HCT116 (cell line): ENCODE measurements around the gene SLC25A44. TPM values are rescaled to one million over a fixed set of nuclear protein-coding genes. Genes with fewer than 3 reads are reported as not detected.

Experiments
- ATAC-seq: fragments of 200-7000 bp; cut with Tn5 transposase; 2 replicates; pipeline ENCODE4 v1.9.1; 2020; ENCODE audit warnings: mild to moderate bottlenecking, moderate library complexity
- BruUV-seq: library from RNA; stranded (reverse); fragments of 400-500 nt; replicated peaks from 2 replicates; lab custom pipeline; 2021; lab: Mats Ljungman, UMichigan
- CTCF ChIA-PET: fragments of 300-600 bp; sonication (Branson Sonifier 250); formaldehyde crosslinking; loops from one replicate; lab custom pipeline; 2021; ENCODE audit warnings: antibody characterized with exemption; lab: Charles Lee
- POLR2A ChIA-PET: fragments of 300-600, 350-600 bp; sonication (Branson Sonifier 250); formaldehyde crosslinking; loops from one replicate; lab custom pipeline; 2021; ENCODE audit warnings: antibody characterized with exemption; lab: Charles Lee
- RAD21 ChIA-PET, 2 experiments: fragments of 300-600 bp; sonication (Branson Sonifier 250); formaldehyde crosslinking; loops; one replicate each; lab custom pipeline; 2023; ENCODE audit warnings: low total read pairs in 2 of 2; ENCODE audit not compliant: uncharacterized antibody in 2 of 2, unreplicated experiment in 2 of 2, low non-redundant PET in 1 of 2; lab: Charles Lee
- DNase-seq: peaks from one replicate; pipeline ENCODE4 v3.0.0-alpha.2; 2010; ENCODE audit warnings: low read depth, low spot score
- H2AFZ ChIP-seq: fragments of 200-600 bp; shearing (Covaris generic), sonication (generic); 2 replicates; pipeline ENCODE4 v1.6.1; 2017; ENCODE audit warnings: low read depth, mixed run types, mixed read lengths, antibody characterized with exemption, low read length; ENCODE audit not compliant: poor library complexity, severe bottlenecking
- H3K27ac ChIP-seq: 2 replicates; pipeline ENCODE4 v1.5.1; 2012; ENCODE audit warnings: low read depth, low read length
- H3K27me3 ChIP-seq: fragments of 200-600 bp; sonication (generic); 2 replicates; pipeline ENCODE4 v1.6.1; 2016; ENCODE audit warnings: mixed run types, low read length, mixed read lengths; ENCODE audit not compliant: insufficient read depth
- H3K36me3 ChIP-seq, 2 experiments: fragments of 200-500 bp in 1 of 2; fragments of 200-600 bp in 1 of 2; sonication (Bioruptor generic) in 1 of 2; sonication (generic) in 1 of 2; 2 replicates each; pipeline versions ENCODE4 v1.5.1 to v1.6.1; 2014 to 2016; ENCODE audit warnings: low read length in 2 of 2, inconsistent platforms in 1 of 2, mixed read lengths in 1 of 2, mixed run types in 1 of 2; ENCODE audit not compliant: insufficient read depth in 2 of 2, control insufficient read depth in 1 of 2
- H3K4me1 ChIP-seq, 2 experiments: fragments of 200-600 bp in 1 of 2; sonication (generic) in 1 of 2; 2 replicates each; pipeline versions ENCODE4 v1.5.1 to v1.6.1; 2012 to 2017; ENCODE audit warnings: low read length in 2 of 2, inconsistent platforms in 1 of 2, mild to moderate bottlenecking in 1 of 2, mixed read lengths in 1 of 2, mixed run types in 1 of 2, moderate library complexity in 1 of 2; ENCODE audit not compliant: insufficient read depth in 2 of 2, control insufficient read depth in 1 of 2
- H3K4me2 ChIP-seq: fragments of 200-600 bp; sonication (generic); 2 replicates; pipeline ENCODE4 v1.6.1; 2017; ENCODE audit warnings: mixed run types, low read length, mixed read lengths
- H3K4me3 ChIP-seq, 2 experiments: fragments of 200-600 bp in 1 of 2; sonication (generic) in 1 of 2; replicated peaks in 1 of 2; 2 replicates each; pipeline ENCODE4 v1.5.1; 2011 to 2016; ENCODE audit warnings: low read length in 2 of 2, control low read depth in 1 of 2, low read depth in 1 of 2, mild to moderate bottlenecking in 1 of 2, mixed read lengths in 1 of 2, mixed run types in 1 of 2
- H3K79me2 ChIP-seq: fragments of 200-600 bp; sonication (generic); 2 replicates; pipeline ENCODE4 v1.6.1; 2017; ENCODE audit warnings: mild to moderate bottlenecking, mixed run types, low read length, moderate library complexity, mixed read lengths; ENCODE audit not compliant: insufficient read depth
- H3K9ac ChIP-seq: fragments of 200-600 bp; sonication (generic); 2 replicates; pipeline ENCODE4 v1.6.1; 2016; ENCODE audit warnings: low read length, mixed read lengths
- H3K9me2 ChIP-seq: fragments of 200-600 bp; sonication (generic), shearing (Covaris generic); 2 replicates; pipeline ENCODE4 v1.6.1; 2017; ENCODE audit warnings: mixed run types, mild to moderate bottlenecking, moderate library complexity; ENCODE audit not compliant: insufficient read depth
- H3K9me3 ChIP-seq, 2 experiments: fragments of 200-500 bp in 1 of 2; fragments of 200-600 bp in 1 of 2; sonication (Bioruptor generic) in 1 of 2; sonication (generic) in 1 of 2; 2 replicates each; pipeline ENCODE4 v1.6.1; 2014 to 2017; ENCODE audit warnings: low read length in 2 of 2, mixed read lengths in 2 of 2, inconsistent platforms in 1 of 2, low read depth in 1 of 2, mild to moderate bottlenecking in 1 of 2, mixed run types in 1 of 2, moderate library complexity in 1 of 2; ENCODE audit not compliant: control insufficient read depth in 1 of 2, insufficient read depth in 1 of 2
- H4K20me1 ChIP-seq: fragments of 200-600 bp; sonication (generic), shearing (Covaris generic); 2 replicates; pipeline ENCODE4 v1.6.1; 2017; ENCODE audit warnings: mixed run types, mild to moderate bottlenecking, moderate library complexity; ENCODE audit not compliant: insufficient read depth
- CEBPB ChIP-seq: IDR thresholded peaks from 2 replicates; pipeline ENCODE4 v1.6.1; 2012; ENCODE audit warnings: low read depth
- EGR1 ChIP-seq: IDR thresholded peaks from 2 replicates; pipeline ENCODE4 v1.6.1; 2012; ENCODE audit warnings: low read depth
- ELF1 ChIP-seq: IDR thresholded peaks from 2 replicates; pipeline ENCODE4 v1.6.1; 2012; ENCODE audit warnings: low read depth, borderline replicate concordance
- EZH2phosphoT487 ChIP-seq: fragments of 200-600 bp; IDR thresholded peaks from 2 replicates; pipeline ENCODE4 v1.6.1; 2018; ENCODE audit warnings: antibody characterized with exemption, borderline replicate concordance
- FOSL1 ChIP-seq: IDR thresholded peaks from 2 replicates; pipeline ENCODE4 v1.6.1; 2012; ENCODE audit warnings: low read depth
- JUND ChIP-seq: IDR thresholded peaks from 2 replicates; pipeline ENCODE4 v1.6.1; 2012
- MAX ChIP-seq: IDR thresholded peaks from 2 replicates; pipeline ENCODE4 v1.6.1; 2012
- POLR2A ChIP-seq: IDR thresholded peaks from 2 replicates; pipeline ENCODE4 v1.7.0; 2011; ENCODE audit warnings: borderline replicate concordance; ENCODE audit not compliant: insufficient read depth, insufficient read length; ENCODE audit errors: extremely low read depth
- SP1 ChIP-seq: IDR thresholded peaks from 2 replicates; pipeline ENCODE4 v1.6.1; 2012; ENCODE audit warnings: low read depth
- SRF ChIP-seq: IDR thresholded peaks from 2 replicates; pipeline ENCODE4 v1.6.1; 2012; ENCODE audit warnings: low read depth
- TCF7L2 ChIP-seq: IDR thresholded peaks from 2 replicates; pipeline ENCODE4 v1.7.0; 2011; ENCODE audit warnings: borderline replicate concordance, inconsistent platforms; ENCODE audit not compliant: insufficient read depth, insufficient read length; ENCODE audit errors: extremely low read depth
- YY1 ChIP-seq: IDR thresholded peaks from 2 replicates; pipeline ENCODE4 v1.6.1; 2011; ENCODE audit warnings: low read length, low read depth, moderate library complexity, mild to moderate bottlenecking; ENCODE audit not compliant: insufficient replicate concordance; ENCODE audit errors: extremely low read depth
- ZFX ChIP-seq: fragments of 450-650 bp; IDR thresholded peaks from 2 replicates; pipeline ENCODE4 v1.6.1; 2017
- intact Hi-C: fragments of 100-400 bp; cut with micrococcal nuclease; formaldehyde crosslinking; loops from 2 replicates; pipeline ENCODE4 v1.10.0; 2022
- total RNA-seq: library from RNA; stranded (reverse); gene quantifications from one replicate; pipeline ENCODE4 v1.2.1, GENCODE V29; 2021; ENCODE audit not compliant: unreplicated experiment
- TF ChIP-seq, protein P1 (sequence below): IDR thresholded peaks from 2 replicates; pipeline ENCODE4 v1.6.1; 2011; ENCODE audit warnings: mild to moderate bottlenecking, low read length, moderate library complexity; ENCODE audit not compliant: insufficient replicate concordance; ENCODE audit errors: extremely low read depth
- TF ChIP-seq, protein P2 (sequence below): IDR thresholded peaks from 2 replicates; pipeline ENCODE4 v1.6.1; 2012

The SLC25A44 gene
- total RNA-seq, 1 experiment from 2014 or later: 17.5 TPM

GRCh38 chr1:156233426-156234127 is 39.7 kb downstream of the SLC25A44 start:
- CTCF ChIA-PET: interaction anchor here (0.6 to 1.5 kb wide), 3 partner anchors 9 to 254 kb away, joined by 3 to 7 read pairs (median 3); no protein-coding TSS in a partner anchor
- RAD21 ChIA-PET: no interaction called here
- ATAC-seq: no peak

GRCh38 chr1:156236164-156236563 is 42.3 kb downstream of the SLC25A44 start:
- H4K20me1 ChIP-seq: no peaks in the 10 kb centered on the region
- TF ChIP-seq, protein P1, sequence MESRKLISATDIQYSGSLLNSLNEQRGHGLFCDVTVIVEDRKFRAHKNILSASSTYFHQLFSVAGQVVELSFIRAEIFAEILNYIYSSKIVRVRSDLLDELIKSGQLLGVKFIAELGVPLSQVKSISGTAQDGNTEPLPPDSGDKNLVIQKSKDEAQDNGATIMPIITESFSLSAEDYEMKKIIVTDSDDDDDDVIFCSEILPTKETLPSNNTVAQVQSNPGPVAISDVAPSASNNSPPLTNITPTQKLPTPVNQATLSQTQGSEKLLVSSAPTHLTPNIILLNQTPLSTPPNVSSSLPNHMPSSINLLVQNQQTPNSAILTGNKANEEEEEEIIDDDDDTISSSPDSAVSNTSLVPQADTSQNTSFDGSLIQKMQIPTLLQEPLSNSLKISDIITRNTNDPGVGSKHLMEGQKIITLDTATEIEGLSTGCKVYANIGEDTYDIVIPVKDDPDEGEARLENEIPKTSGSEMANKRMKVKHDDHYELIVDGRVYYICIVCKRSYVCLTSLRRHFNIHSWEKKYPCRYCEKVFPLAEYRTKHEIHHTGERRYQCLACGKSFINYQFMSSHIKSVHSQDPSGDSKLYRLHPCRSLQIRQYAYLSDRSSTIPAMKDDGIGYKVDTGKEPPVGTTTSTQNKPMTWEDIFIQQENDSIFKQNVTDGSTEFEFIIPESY: no peak
- TF ChIP-seq ELF1 (no peak), FOSL1 (no peak), SP1 (no peak), ZFX (no peak), TCF7L2 (no peak), JUND (no peak), SRF (no peak), POLR2A (no peak), CEBPB (no peak), MAX (no peak), EZH2phosphoT487 (no peak)
- TF ChIP-seq, protein P2, sequence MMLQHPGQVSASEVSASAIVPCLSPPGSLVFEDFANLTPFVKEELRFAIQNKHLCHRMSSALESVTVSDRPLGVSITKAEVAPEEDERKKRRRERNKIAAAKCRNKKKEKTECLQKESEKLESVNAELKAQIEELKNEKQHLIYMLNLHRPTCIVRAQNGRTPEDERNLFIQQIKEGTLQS: no peak
- TF ChIP-seq, all 23 proteins: peak for 0
- H2AFZ ChIP-seq: no peak overlapping the region
- H3K79me2 ChIP-seq: no peaks in the 10 kb centered on the region
- POLR2A ChIA-PET: no interaction called here
- H3K4me1 ChIP-seq: peaks cover 8 to 25% of the 10 kb centered on the region in 2 experiments
- ATAC-seq: no peak
- no peak overlapping the region for H3K4me2 ChIP-seq
- H3K9me2 ChIP-seq: no peaks in the 10 kb centered on the region
- no TSS peak for BruUV-seq
- intact Hi-C loops: no loop called here
- no peak for DNase-seq
- no peaks in the 10 kb centered on the region for H3K27me3 ChIP-seq
- no peaks in the 10 kb centered on the region for H3K9me3 ChIP-seq
- H3K36me3 ChIP-seq: peaks cover 0 to 11% of the 10 kb centered on the region in 2 experiments; a peak in 2 of 4 replicates
- RAD21 ChIA-PET: no interaction called here
- CTCF ChIA-PET: no interaction called here
- no peak overlapping the region for H3K4me3 ChIP-seq
- H3K27ac ChIP-seq: no peak overlapping the region
- no peak overlapping the region for H3K9ac ChIP-seq

More at GRCh38 chr1:156233426-156234127, 39.7 kb downstream of the SLC25A44 start:
- TF ChIP-seq TCF7L2 (no peak), SRF (no peak), YY1 (no peak), ELF1 (no peak), EGR1 (peak; percentile 29; the same call in 1 of the 2 replicates)
- Histone ChIP-seq H3K9ac (peak overlapping the region; percentile 5; the same call in 1 of the 2 replicates), H3K4me1 (peaks cover 4 to 20% of the 10 kb centered on the region in 2 experiments; a peak in 3 of 4 replicates), H3K9me3 (no peaks in the 10 kb centered on the region), H3K27ac (no peak overlapping the region), H3K79me2 (no peaks in the 10 kb centered on the region), H3K4me3 (no peak overlapping the region), H4K20me1 (no peaks in the 10 kb centered on the region), H3K36me3 (peaks cover 0 to 7% of the 10 kb centered on the region in 2 experiments; a peak in 2 of 4 replicates), H2AFZ (no peak overlapping the region), H3K4me2 (peak overlapping the region; percentile 56), H3K9me2 (no peaks in the 10 kb centered on the region), H3K27me3 (no peaks in the 10 kb centered on the region)
- DNase-seq: no peak
- POLR2A ChIA-PET: interaction anchor here (0.7 to 1.1 kb wide), 2 partner anchors 8 to 49 kb away, joined by 3 to 4 read pairs; partner anchors contain the start of gene SMG5
- BruUV-seq: no TSS peak
- intact Hi-C loops: no loop called here
